HG03064 (cell line): ENCODE measurements around the gene PID1.
"Not testable (repeated sequence)": the region's sequence is repeated elsewhere in the genome, so short reads cannot be mapped to it uniquely, and the experiment has no call there.

Source experiments
- ATAC-seq: cut with Tn5 transposase; IDR thresholded peaks from one replicate; pipeline ENCODE4 v1.9.1; 2021; ENCODE audit warnings: low read depth; ENCODE audit not compliant: unreplicated experiment

PID1 gene

DNA sequence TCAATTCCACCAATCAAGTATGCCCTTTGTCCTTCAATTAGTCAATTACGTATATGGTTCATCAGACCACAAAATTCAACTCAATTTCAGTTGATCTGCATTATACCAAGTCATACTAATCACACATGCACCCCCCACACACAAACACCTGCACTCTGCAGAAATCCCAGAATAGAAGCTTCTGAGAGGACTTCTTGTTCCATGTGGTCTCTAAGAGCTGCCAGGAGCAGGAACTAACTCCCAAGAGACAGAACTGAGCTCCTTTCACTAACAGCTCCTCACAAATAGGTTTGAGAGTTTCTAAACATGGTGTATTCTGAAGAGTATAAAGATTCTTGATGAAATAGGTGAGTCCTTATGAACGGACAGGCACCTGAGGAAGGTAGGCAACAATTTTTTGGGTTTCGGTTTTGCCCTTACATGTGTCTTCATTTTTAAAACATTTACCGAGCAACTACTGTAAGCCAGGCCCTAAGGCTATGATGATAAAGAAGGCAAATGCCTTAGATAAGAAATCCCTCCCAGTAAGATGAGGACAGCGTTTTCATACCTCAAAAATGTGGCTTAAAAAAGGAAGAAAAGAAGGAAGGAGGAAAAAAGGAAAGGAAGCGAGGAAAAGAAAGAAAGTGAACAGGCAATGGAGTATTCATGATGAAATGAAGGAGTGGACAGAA lies 183.1 kb downstream of the PID1 start:
- no peak for ATAC-seq

DNA sequence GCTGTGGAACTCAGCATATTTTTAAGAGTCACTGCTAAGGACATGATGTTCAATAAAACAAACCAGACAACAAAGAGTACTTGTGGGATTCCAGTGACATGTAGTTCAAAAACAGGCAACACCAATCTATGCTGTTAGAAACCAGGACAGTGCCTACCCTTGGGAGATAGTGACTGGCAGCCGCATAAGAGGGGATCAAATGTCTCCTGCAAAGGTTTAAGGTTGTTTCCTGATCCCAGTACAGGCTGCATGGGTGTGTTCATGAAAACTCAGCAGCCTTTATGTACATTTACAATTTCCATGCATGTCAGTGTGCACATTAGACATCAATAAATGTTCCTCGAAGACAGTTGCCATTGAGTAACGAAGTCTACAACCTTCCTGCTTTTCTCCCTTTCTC lies 183.8 kb downstream of the PID1 start:
- no peak for ATAC-seq

DNA sequence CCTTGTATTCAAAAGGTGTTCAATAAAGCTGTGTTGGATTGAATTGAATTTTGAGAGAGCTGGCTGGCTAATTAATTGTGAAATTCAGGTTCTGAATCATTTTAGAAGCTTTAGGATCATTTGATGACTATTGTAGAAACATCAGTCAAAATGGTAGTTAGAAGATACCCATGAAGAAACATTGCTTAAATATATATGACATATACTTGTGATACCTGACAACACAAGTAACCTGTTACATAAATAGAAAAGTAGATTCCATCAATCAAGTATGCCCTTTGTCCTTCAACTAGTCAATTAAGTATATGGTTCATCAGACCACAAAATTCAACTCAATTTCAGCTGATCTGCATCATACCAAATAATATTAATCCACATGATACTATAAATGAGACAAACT lies 185.6 kb downstream of the PID1 start:
- ATAC-seq = no peak

DNA sequence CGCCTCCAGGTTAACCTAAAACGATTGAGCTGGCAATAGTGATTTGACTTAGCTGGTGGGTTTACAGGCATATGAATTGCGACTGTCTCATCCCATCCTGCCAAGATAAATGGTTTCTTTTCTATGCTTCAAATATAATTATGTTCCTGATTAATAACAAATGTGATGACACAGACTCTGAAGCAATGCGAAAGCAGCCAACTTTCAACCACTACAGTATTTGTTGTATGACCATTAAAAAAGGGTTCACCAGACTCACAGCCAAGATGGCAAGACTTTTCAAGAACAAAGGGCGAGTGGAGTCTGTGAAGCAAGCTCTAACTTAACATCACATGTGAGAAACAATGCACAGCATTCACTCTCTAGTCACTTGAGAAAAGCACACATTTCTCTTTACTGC lies 186.6 kb downstream of the PID1 start:
- no peak for ATAC-seq

DNA sequence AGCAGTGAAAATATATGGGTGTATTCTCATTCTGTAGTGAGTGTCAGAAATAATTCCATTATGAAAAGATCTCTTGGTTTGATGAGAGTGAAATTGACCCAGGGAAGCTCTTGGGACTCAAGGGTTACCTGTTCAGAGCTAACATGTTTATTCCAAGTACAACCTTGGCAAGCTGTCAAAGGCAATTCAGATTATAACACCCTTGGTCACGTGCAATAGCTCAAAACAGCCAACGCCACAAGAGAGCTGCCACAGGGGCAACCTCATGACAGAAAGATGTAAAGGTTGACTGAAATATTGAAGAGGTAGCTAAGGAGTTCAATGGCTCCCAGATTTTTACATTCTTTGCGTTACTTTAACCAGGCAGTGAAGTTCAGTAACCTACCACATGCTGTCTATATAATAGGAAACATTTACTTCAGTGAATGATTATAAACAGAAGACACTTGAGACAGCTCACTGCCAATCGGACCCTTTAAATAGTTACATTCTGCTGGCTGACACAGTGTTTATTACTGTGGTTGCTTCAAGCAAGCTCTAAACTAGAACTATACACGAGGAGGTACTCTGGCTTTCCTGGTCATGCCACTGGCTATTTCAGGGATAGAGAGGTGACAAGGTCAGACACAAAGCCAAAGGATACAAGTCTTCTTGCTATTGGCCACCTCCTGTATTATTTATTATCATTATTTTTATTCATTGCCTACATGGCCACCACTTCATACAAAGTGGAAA lies 187.3 kb downstream of the PID1 start:
- no peak for ATAC-seq

DNA sequence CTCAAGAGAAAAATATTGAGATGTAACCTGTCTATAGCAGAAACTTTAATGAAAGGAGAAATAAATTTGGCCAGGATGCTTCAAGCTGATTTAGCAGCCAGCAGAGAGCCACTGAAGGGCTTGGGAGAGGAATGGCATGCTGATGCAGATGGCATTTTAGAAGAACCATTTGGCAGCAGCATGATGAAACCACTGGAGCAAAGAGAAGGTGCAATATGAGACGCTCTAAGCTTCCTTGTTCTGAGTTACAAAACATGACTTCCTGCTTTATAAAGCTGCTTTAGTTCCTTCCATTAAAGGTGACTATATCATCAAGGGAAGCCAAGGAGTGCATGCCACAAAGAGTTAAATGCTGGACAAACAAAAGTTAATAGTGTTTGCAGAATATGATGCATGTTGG lies 189.7 kb downstream of the PID1 start:
- no peak for ATAC-seq

DNA sequence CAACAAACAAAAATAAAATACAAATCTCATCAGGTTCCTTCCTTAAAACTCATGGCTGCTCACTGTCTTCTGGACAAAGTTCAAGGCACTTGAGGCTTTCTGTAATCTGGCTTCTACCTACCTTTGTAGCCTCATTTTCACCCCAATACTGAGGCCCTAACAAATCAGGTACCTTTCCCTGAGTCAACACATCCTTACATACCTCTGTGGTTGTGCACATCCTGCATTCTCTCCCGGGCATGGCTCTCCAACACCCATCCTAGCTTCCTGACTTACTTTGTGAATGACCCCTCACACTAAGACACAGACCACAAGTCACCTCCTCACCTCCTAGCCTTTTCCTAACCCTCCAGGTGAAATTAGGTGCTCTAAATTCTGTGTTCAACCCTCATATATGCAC lies 190.9 kb downstream of the PID1 start:
- no peak for ATAC-seq

DNA sequence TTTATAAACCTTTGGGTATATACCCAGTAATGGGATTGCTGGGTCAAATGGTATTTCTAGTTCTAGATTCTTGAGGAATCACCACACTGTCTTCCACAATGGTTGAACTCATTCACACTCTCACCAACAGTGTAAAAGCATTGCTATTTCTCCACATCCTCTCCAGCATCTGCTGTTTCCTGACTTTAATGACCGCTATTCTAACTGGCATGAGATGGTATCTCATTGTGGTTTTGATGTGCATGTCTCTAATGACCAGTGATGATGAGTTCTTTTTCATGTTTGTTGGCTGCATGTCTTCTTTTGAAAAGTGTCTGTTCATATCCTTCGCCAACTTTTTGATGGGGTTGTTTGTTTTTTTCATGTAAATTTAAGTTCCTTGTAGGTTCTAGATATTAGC lies 194.2 kb downstream of the PID1 start:
- not testable (repeated sequence) for ATAC-seq

DNA sequence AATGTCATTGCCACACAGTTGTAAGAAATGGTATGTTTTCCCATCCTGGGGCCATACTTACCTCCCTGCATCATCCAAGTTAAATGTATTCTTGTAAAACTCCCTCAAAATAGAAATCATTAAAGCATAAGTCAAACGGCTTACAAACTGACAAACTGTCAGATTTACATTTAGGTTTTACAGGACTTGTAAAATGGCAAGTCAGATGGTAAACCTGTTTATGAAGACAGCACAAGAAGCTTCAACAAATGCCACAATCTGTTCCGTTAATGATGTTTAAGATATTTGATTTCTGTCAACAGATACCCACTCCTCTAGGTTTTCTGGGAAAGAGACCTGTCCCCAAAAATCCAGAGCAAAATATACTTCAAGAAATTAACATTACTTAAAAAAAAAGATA lies 197.2 kb downstream of the PID1 start:
- no peak for ATAC-seq

DNA sequence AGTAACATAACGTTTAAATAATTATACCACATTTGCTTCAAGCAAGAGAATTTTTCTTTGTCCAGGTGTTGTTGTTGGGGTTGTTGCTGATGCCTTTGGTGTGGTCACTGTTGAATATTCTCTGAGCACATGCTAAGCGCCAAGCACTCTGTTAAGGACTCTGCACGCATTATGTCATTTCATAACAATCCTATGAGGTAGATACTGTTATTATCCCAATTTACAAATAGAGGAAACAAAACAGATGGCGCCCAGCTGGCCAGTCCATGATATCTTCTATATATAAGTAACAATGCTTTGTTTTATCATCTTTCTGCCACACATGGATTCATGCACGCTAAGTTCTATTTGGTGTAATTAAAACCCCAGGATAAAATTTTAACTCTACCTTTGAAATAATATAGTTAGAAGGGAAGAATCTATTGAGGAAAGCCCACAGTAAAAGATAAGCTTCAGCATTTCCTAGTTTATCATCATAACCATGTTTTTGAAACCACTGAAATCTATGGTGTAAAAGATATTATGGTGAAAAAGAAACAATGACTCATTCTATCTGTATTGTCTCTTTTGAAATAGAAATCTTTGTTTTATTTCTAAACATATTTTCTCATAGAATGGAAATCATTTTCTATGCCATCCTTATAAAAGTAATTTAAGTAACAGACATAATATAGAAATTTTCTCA lies 199.7 kb downstream of the PID1 start:
- no peak for ATAC-seq

DNA sequence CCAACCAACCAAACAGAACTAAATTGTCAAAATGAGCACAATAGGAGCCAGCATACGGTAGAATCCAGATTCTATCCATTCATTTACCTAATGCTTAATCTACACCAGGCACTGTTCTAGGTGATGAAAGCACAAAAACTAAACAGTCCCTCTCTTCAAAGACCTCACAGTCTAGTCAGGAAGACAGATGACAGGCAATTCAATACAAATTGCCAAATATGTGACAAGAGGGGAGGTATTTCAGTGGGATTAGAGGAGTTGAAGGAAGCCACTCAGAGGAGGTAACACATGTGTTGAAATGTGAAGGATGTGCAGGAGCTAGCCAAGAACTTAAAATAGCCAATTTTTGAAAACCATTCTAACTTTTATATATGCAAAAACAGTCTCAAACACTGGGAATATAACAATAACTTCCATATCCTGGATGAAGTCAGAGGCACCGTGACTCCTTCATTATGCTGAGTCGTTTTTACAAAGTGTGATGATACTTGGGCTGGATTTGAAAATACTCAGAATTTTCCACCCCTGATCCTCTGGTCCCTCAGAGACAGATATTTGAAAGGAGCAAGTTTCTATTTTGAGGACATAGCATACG lies 204.9 kb downstream of the PID1 start:
- no peak for ATAC-seq

DNA sequence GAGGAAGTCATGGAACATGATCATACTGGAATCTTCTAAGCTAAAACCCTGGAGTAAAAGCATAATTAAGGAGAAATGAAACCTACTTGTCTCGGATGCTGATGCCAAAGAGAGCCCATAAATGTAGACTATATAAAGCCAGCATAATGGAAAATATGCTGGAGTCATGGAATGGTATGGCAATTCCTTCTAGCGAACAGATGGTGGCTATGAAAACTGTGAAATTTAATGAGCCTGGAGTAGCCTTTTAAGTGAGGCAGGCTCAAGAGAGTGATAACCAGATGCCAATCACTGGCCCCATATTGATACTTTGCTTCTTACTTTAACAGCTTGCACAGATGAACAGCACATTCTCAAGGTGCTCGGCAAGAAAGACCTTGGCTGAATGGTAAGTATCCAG lies 206.3 kb downstream of the PID1 start:
- ATAC-seq = no peak

DNA sequence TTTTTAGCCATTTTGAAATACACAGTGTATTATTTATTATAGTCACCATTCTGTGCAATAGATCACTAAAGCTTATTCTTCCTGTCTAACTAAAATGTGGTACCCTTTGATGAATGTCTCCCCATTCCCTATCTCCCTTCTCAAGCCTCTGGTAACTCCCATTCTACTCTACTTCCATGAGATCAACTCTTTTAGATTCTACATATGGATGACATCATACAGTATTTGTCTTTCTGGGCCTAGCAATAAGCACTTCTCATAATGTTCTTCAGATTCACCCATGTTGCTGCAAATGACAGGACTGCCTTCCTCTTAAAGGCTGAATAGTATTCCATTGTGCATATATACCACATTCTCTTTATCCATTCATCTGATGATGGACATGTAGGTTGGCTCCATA lies 210.9 kb downstream of the PID1 start:
- ATAC-seq = no peak

DNA sequence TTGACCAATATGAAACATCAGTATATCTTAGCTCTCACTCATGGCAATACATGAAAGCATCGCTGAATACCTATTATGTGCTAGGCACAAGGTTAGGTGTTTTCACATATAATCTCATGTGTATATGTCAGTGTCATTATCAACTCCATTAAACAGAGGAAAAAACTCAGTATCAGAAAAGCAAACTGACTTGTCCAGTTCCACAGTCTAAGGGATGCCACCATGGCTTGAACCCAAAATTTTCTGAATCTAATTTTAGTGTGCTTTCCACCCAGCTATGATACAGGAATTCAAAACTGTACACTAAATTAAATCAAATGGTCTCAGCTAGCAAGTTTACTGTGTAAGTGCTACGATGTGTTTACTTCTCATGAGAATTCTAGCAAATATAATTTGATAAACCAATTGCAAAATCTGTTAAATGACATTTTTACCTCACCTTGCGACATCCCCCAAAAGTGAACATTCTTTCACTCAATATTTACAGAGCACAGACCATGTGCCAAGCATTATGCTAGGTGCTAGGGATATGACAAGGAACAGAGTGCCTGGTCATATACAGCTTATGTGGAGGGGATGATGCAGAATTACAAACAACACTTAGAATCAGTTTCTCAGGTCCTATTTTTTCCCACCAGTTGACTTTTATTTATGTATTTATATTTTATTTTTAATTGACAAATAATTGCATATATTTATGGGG lies 211.6 kb downstream of the PID1 start:
- no peak for ATAC-seq

DNA sequence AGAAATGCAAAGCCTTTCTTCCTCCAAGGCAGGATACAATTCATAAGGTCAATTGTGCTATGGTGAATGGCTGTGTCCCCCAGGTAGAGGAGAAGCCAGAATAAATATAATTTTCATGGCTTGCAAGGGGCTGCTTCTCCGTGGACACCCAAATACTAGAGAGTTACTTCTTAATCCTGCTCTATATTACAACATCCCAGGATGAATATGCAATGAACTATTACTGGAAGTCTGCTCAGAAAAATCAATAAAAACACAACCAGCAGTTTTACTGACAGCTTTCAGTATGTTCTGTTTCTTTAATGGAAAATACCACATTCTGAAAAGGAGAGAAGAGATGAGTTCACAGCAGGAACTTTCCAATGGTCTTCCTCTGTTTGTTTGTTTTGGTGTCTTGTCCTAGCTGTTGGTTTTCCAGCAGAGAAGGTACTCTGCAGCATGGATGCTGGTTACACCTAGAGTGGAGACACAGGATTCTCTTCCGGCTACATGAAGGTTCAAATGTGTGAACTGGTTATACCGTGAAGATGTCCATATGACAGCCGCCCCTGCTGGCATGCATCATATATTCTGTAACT lies 213.0 kb downstream of the PID1 start:
- ATAC-seq = no peak

DNA sequence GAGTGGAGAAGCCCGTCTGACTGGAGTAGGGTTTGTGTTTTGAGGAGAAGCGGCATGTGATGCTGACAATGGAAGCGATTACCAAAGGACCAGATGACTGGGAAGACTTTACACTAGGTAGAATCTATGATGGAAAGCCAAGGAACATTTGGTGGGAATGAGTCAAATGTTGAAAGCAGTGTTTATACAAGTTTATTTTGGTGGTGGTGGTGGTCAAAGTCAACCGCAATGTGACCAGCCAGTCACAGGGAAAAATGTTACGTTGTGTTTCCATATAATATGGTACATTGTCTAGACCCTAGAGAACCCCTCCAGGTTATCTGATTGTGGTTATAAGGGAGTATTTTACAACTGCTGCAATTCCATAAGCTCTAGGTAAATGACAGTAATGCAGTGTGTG lies 216.8 kb downstream of the PID1 start:
- ATAC-seq = no peak

DNA sequence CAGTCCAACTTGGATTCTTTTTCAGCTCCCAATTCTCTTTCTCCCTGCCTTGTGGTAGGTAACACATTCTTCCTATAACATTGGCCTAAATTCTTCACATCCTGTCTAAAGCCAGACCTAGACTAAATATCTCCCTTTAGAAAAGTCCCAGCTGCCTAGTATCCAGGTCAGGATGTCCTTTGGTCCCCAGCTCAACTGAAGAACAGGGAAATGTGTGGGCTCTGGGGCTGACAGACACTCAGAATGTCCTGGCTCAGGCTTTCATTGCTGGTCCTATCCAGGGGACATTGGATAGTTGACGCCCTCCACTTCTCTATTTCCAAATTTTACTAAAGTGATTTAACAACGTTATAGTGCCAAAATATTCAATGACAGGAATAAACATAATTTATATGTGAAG lies 219.3 kb downstream of the PID1 start:
- no peak for ATAC-seq

DNA sequence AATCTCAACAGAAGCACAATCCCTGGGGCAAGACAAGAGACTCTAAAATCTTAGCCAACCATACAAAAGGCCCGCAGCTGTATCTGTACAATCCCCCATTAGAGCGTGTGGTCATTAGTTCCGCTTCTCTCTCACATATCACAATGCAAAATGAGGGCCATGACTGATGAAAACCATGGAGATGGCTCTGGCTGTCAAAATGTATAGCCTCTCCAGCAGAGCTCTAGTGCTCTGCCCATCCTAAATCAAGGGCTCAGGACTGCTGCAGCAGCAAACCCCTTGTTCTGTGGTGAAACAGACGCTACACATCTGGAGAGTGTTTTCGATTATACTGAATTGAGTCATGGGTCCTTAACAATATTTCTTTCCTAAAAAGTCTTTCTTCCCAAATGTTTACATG lies 221.0 kb downstream of the PID1 start:
- no peak for ATAC-seq

DNA sequence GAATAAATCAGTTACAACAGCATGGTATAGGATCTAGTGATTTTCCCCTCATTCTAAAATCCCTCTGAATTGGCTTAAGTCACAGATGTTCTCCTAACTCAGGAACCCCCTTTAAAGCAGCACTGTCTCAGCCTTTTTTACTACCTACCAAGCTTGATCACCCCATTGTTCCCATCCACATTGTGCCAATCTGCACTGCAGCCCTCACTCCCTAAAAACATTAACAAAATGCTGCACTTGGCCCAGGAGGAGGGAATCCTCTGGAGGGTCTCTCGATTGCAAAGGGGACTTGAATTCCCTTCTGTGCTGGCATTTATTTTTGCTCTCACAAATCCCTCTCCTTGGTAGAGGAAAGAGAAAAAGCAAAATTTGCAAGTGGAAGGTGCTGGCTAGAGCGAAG lies 223.0 kb downstream of the PID1 start:
- no peak for ATAC-seq

DNA sequence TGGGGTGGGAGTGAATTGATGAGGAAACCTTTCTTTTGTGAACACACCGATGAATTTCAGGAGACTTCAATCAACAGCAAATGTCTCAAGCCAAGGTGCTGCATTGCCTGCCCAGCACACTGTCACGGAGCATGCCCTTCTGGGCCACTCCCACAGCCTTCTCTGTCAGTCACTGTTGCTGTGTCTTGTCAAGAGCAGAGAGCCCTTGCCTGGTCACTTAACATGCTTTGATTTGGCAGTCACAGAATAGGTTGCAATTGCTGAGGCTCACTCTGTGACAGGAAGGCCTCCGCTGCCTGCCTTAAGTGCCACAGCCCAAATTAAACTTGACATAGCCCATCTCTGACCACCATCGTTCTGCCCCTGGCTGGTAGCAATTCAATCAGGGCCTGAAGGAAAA lies 225.4 kb downstream of the PID1 start:
- ATAC-seq = no peak

DNA sequence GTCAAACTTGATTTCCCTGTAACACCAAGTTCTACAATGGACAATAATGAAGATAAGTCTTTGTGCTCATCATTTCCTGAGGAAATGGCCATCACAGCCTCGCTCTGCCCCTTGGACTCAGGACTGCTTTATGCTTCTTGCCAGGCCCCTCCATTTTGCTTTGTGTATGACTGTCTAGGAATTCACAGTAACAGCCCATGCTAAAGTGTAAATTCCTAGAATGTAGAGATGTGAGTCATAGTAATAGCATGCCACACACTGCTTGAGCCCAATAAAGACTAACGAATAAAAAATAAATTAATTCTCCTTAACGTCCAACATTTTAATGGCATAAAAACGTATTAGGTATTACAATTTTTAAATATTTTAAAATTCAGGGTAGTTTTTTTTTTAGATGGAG lies 226.5 kb downstream of the PID1 start:
- ATAC-seq = no peak
